Occipital lobe (tissue), 2 donors: Measurements from ENCODE around the gene KCNJ6. TPM values are rescaled to one million over a fixed set of nuclear protein-coding genes. Genes with fewer than 3 reads are reported as not detected.
"Not testable (repeated sequence)": the region's sequence is repeated elsewhere in the genome, so short reads cannot be mapped to it uniquely, and the experiment has no call there.

Source experiments
- DNase-seq: peaks from one replicate; lab custom pipeline; 2025; lab: John Stamatoyannopoulos, UW
- total RNA-seq: library from RNA; depleted of rRNA; stranded (reverse); fragments of >200 nt; gene quantifications from one replicate; pipeline ENCODE4 v1.2.3, GENCODE V29; 2014

KCNJ6 gene
- total RNA-seq = 5.3 TPM

- DNase-seq = peak; percentile 43
These were observed at the start of gene KCNJ6 for GRCh38 chr21:37916310-37917051. Gene KCNJ6, minus strand, starts transcription at chr21:37916457. Its CDS starts 75,775 bp downstream, at chr21:37840682.

DNA sequence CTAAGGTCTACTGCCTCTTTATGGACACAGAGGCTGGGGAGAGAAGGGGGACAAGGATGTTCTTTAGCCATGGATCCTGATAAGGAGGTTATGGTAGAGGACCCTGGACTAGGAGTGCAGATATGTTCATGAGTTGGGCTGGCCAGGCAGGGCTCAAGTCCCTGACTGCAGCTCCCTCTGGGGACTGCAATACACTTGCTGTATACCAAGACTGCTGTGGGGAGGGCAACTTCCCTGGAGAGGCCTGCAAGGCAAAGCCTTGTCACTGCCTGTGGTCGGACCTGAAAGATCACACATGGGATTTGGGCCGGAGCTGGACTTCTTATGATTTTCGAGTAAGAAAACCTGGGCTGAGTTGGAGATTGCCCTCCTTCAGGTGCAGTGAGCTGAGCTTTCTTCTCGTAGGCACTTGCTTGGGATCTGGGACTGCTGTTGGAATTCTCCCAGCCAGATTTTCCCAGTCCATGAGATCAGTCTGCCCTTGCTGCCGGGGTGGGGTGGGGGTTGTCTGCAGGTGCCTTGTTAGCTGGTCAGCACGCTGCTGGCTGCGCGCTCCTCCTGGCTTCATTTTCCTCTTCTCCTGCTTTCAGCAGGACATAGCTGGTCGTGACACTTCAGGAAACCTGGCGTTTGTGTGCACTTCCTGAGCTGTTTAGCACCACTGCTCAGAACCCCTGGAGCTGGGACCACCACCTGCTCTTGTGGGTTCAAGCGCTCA, 49.0 kb upstream of the KCNJ6 start:
- DNase-seq = no peak

DNA sequence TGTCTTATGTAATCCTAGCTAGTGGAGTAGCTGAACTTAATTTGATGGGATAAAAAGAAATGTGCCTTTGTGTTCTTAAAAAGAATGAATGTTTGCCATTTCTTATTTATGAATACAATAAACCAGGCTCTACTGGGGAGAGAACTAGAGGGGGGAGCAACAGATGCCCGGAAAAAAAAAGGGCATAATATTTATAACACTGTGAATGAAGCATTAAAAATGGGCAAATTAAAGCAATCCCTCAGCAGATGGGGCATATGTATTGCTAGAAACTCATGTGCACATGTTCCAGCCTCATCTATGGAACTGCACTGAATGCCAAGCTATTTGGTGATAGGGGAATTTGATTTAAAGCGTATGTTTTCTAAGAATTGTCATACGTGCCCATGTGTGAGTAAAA, 42.3 kb upstream of the KCNJ6 start:
- no peak for DNase-seq

DNA sequence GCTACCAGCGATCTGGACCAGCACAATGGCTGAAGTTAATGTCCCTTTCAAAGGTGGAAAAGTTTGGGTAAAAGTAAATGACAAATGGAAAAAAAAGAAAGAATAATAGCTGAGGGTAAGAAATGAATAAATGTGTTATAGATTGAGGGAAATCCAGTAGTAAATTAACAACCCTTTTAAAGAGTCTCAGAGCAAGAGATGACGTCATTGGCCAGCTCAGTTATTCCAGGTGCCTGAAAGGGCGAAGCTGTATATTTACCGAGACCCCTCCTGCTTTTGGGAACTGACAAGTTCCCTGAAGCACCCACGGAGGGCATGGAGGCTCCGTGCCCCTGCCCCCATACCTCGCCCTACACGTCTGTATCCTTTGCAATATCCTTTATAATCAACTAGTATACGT, 40.5 kb upstream of the KCNJ6 start:
- no peak for DNase-seq

GRCh38 chr21:37945036-37945435, 28.8 kb upstream of the KCNJ6 start:
- DNase-seq = no peak

- no peak for DNase-seq
These were observed 28.2 kb upstream of the KCNJ6 start for GRCh38 chr21:37944496-37944895.

DNA sequence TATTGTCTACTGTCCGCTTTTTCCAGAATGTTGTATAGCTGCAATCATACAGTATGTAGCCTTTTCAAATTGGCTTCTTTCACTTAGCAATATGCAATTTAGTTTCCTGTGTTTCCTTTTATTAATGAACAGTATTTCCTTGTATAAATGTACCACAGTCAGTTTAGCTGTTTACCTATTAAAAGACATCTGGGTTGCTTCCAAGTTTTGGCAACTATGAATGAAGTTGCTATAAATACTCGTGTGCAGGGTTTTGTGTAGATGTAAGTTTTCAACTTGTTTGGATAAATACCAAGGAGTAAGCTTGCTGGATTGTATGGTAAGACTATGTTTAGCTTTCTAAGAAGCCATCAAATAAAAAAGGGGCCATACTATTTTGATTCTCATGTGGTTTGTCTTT, 24.4 kb upstream of the KCNJ6 start:
- DNase-seq = no peak

DNA sequence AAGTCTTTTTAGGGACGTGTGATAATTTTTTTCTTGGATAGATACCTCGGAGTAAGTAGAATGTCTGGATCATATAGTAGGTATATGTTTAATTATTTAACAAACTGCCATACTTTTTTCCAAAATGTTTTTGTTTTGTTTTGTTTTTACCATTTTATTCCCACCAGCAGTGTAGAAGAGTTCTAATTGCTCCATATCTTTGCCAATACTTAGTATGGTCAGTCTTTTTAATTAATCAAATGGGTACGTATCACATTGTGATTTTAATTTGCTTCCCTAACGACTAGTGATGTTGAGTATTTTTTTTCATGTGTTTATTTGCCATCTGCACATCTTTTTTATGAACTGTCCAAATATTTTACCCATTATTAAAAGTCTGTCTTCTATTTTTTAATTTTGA, 23.6 kb upstream of the KCNJ6 start:
- DNase-seq = no peak

GRCh38 chr21:37939251-37939650, 23.0 kb upstream of the KCNJ6 start:
- no peak for DNase-seq

DNA sequence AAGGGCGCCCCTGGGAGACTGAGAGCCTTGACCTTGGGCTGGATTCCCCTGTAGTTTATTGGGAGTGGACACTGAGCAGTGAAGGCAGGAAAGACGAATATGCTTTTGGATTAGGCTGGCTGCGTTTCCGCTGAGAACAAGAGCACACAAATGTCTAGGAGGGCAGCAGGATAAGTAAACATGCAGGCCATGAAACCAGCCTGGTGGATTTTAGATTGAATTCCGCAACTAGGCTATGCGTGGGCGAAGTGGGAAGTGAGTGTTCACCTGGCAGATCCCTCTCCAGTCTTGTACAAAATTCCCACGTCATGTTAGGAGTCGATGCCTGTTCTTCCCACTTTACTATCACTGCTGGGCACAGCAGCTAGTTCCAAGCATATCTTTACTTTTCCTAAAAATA, 21.4 kb upstream of the KCNJ6 start:
- DNase-seq = no peak

DNA sequence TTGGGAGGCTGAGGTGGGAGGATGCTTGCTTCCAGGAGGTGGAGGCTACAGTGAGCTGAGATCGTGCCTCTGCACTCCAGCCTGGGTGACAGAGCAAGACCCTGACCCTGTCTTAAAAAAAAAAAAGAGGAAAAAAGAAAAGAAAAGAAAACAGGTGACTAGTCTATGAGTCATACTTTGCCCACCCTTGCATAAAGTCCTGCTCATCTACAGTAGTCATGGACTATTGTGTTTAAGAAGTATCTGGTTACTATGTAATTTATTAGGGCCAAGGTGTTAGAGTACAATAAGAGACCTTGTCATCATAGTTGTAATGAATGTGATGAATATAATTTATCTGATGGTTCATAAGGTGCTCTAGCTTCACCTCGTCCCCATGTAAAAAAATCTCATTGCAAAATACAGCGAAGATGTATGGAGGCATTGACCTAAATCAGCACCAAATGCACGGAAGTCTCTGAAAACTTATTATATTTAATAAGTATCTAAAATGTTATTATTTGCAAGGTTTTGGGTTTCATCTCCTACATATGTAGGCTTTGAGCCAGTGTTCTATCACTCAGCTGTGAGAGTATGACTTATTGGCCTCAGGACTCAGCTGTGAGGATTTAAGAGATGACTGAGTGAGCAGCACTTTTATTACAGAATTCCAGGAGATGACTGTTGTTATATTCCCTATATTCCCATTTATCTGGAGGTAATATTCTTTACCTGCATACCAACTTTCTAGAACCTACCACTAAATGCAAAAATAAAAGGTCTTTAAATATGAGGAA, 19.9 kb upstream of the KCNJ6 start:
- DNase-seq = no peak

GRCh38 chr21:37932936-37933335, 16.7 kb upstream of the KCNJ6 start:
- DNase-seq = no peak

GRCh38 chr21:37927711-37928110, 11.5 kb upstream of the KCNJ6 start:
- DNase-seq = no peak

- DNase-seq = no peak
These were observed 4.8 kb upstream of the KCNJ6 start for GRCh38 chr21:37921091-37921490.

GRCh38 chr21:37920302-37920701, 4.0 kb upstream of the KCNJ6 start:
- not testable (repeated sequence) for DNase-seq

DNA sequence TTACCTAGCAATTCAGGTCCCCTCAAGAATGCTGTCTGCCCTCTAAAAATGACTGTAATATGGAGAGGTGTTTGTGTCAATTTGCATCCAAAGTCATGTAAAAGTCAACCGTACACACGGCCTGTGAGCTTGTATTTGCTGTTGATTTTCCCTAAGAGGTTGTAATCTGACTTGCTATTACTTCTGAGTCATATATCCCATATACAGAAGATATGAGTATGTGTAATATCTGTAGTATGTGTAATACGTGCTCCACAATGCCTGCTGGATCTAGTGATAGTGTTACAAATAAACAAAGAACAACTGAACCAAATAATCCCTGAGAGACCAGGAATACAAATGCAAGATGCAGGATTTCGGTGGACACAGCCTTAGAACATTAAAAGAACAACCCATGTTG, 1.4 kb upstream of the KCNJ6 start:
- DNase-seq = no peak

GRCh38 chr21:37915941-37916309, 332 bp downstream of the KCNJ6 start:
- DNase-seq = no peak

DNA sequence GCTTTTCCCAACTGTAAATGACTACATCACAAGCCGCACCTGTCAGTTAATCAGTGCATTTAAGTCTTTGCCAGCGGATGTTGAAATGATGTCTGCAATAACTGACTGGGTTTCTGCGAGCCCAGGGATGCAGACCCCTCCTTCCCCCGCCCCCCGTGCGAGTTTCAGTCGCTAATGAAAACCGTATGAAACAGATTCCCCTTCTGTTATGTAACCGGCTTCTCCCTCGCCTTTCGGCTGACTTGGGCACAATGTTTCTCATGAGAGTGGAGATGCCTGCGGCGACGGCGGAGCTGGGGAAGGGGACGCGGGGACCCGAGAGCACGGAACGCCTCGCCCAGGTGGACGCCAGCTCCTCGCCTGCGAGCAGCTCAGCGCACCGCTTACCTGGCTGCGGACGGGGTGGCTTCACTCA, 753 bp downstream of the KCNJ6 start:
- no peak for DNase-seq

- DNase-seq = no peak
These were observed 3.6 kb downstream of the KCNJ6 start for GRCh38 chr21:37912616-37913015.

GRCh38 chr21:37909936-37910335, 6.3 kb downstream of the KCNJ6 start:
- DNase-seq = no peak

DNA sequence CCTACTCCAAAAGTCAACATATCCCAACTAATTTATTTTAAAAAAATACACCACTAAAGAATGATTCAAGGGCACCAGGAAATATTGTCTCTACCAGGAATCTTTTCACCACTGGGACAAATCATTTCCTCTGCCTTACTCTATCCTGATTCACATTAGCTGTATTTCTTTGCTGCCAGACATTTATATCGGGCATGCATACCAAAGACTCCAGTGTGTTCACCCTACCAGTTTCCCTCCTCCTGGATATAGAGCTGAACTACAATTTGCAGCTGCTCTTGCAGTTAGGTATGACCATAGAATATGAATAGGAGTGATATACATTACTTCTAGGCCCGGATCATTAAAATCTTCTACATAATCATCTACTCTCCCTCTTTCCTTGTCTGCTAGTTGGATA, 7.6 kb downstream of the KCNJ6 start:
- DNase-seq = no peak

DNA sequence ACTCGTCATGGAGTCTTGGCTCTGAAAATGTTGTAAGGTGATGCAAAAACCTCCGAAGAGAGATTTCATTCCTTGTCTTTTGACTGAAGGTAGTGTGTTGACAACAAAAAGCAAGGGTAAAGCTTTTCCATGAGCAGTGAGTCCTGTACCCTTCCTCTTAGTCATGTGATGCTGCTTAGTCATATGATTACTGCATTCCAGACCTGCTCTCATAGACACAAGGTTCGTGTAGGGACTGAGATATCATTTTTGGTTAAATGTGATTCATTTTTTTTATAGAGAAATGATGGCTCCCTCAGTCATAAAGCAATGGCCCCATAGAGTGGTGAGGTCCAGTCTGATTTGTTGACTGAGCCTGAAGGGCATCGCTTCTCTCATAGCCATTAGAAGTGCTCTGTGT, 9.2 kb downstream of the KCNJ6 start:
- no peak for DNase-seq
